Chondrocyte (in vitro differentiated cells): ENCODE results near the gene SYT7. TPM values are rescaled to one million over a fixed set of nuclear protein-coding genes. Genes with fewer than 3 reads are reported as not detected.

Experiments used
- DNase-seq: peaks from one replicate; pipeline ENCODE4 v3.0.0; 2021; ENCODE audit warnings: mixed read lengths, low spot score
- H3K27ac Mint-ChIP-seq: one replicate; pipeline ENCODE4 v1.8.0; 2021; ENCODE audit warnings: mild to moderate bottlenecking, moderate library complexity, mixed read lengths; ENCODE audit not compliant: unreplicated experiment
- H3K27me3 Mint-ChIP-seq: 2 replicates; pipeline ENCODE4 v1.8.0; 2021; ENCODE audit warnings: low read depth, mixed read lengths
- H3K36me3 Mint-ChIP-seq: 2 replicates; pipeline ENCODE4 v1.8.0; 2021; ENCODE audit warnings: low read depth, mixed read lengths
- H3K4me1 Mint-ChIP-seq: 2 replicates; pipeline ENCODE4 v1.8.0; 2021; ENCODE audit warnings: low read depth, mild to moderate bottlenecking, mixed read lengths
- H3K4me3 Mint-ChIP-seq: one replicate; pipeline ENCODE4 v1.8.0; 2021; ENCODE audit warnings: mild to moderate bottlenecking, moderate library complexity, mixed read lengths; ENCODE audit not compliant: unreplicated experiment
- H3K9me3 Mint-ChIP-seq: 2 replicates; pipeline ENCODE4 v1.8.0; 2021; ENCODE audit warnings: low read depth, mixed read lengths
- CTCF ChIP-seq: fragments of 200-600 bp; sonication (generic); IDR thresholded peaks from 2 replicates; pipeline ENCODE4 v1.5.0; 2021; ENCODE audit warnings: antibody characterized with exemption, mild to moderate bottlenecking, moderate library complexity
- total RNA-seq: library from RNA; stranded (reverse); gene quantifications from 3 replicates; pipeline ENCODE4 v1.2.1, GENCODE V29; 2021

SYT7 gene
- total RNA-seq, 1 donor from 2014 or later: 1.5 TPM

GRCh38 chr11:61540528-61540927 lies 40.3 kb downstream of the SYT7 start:
- Mint-ChIP-seq H3K36me3 (no peaks in the 10 kb centered on the region), H3K27ac (no peak overlapping the region), H3K27me3 (peaks cover 27% of the 10 kb centered on the region), H3K4me1 (peaks cover 11% of the 10 kb centered on the region), H3K4me3 (no peak overlapping the region), H3K9me3 (no peaks in the 10 kb centered on the region)
- no peak for DNase-seq
- no peak for TF ChIP-seq CTCF

- H3K27ac Mint-ChIP-seq: no peak overlapping the region
- no peak for DNase-seq
Measured at GRCh38 chr11:61539831-61540357, 41.0 kb downstream of the SYT7 start.

GRCh38 chr11:61539006-61539405 lies 41.9 kb downstream of the SYT7 start:
- DNase-seq: no peak
- Mint-ChIP-seq H3K4me1 (peaks cover 11% of the 10 kb centered on the region), H3K27ac (no peak overlapping the region), H3K4me3 (no peak overlapping the region), H3K36me3 (no peaks in the 10 kb centered on the region), H3K9me3 (no peaks in the 10 kb centered on the region), H3K27me3 (peaks cover 40% of the 10 kb centered on the region)
- no peak for TF ChIP-seq CTCF

More at GRCh38 chr11:61539831-61540357, 41.0 kb downstream of the SYT7 start:
- Mint-ChIP-seq H3K4me3 (no peak overlapping the region), H3K4me1 (peaks cover 11% of the 10 kb centered on the region), H3K9me3 (no peaks in the 10 kb centered on the region), H3K36me3 (no peaks in the 10 kb centered on the region), H3K27me3 (peaks cover 32% of the 10 kb centered on the region)
- TF ChIP-seq CTCF: no peak

- H3K9me3 Mint-ChIP-seq: no peaks in the 10 kb centered on the region
- no peaks in the 10 kb centered on the region for H3K36me3 Mint-ChIP-seq
- H3K4me3 Mint-ChIP-seq: no peak overlapping the region
- peaks cover 44% of the 10 kb centered on the region for H3K27me3 Mint-ChIP-seq
- no peak for DNase-seq
- TF ChIP-seq CTCF: no peak
- peaks cover 11% of the 10 kb centered on the region for H3K4me1 Mint-ChIP-seq
- no peak overlapping the region for H3K27ac Mint-ChIP-seq
Measured at GRCh38 chr11:61538636-61538961, 42.3 kb downstream of the SYT7 start.

GRCh38 chr11:61537326-61537725 lies 43.5 kb downstream of the SYT7 start:
- Mint-ChIP-seq H3K9me3 (no peaks in the 10 kb centered on the region), H3K4me1 (peaks cover 11% of the 10 kb centered on the region), H3K36me3 (no peaks in the 10 kb centered on the region), H3K27ac (no peak overlapping the region), H3K27me3 (peaks cover 48% of the 10 kb centered on the region), H3K4me3 (no peak overlapping the region)
- no peak for DNase-seq
- TF ChIP-seq CTCF: no peak
